ENCODE measurements around the gene TOMM6.

Gene TOMM6

DNA sequence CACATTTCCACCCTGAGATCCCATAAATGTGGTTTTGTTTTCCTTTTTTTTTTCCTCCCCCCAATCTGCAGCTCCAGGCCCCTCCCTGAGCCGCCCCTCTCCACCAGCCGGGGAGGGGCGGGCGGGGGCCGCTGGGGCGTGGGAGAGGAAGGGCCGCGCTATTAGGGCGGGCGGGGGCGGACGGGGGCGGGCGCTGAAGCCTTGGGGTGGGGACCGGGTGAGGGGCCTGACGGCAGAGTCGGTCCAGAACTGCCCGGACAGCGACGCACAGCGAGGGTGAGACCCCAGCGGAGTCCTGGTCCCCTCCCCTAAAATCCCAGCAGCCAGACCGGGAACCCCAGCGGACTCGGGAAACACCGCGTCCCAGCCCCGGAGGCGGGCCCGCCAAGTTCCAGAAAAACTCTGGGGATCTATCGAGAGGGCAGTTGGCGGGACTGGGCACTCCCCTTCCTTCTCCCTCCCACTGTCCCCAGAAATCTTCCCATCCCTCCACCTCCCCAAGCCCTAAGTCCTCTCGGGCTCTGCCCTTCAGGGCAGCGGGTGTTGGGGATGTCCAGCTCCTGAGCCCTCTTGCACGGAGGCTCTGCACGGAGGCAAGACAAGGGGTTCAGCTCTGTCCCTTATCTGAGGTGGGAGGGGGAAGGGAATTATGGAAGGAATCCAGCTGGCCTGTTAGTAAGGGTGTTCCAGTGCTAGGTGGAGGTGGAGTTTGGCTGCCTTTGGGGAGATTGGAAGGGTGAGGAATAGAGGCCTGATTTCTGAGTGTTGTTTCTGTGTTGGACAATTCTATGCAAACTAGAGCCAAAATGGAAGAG, 6.7 kb upstream of the TOMM6 start, which contains the start of gene PRICKLE4:
Gene PRICKLE4 (plus strand): TSS at position 232 of the 815 bp plus-strand sequence. CDS start 2,692 bp downstream, outside the sequence.
- no peak within 1 kb of the TSS for H3K27ac ChIP-seq (ENCODE audit: low read length)
- peak within 1 kb of the TSS; percentile 46 for H3K9ac ChIP-seq (ENCODE audit: low read length)
- peaks cover 2% of the 10 kb centered on the region for H3K4me1 ChIP-seq (ENCODE audit: control insufficient read depth, low read depth, low read length)
- H3K4me3 ChIP-seq (ENCODE audit: low read length), result peak within 1 kb of the TSS; percentile 61
- no peaks in the 10 kb centered on the region for H3K36me3 ChIP-seq (ENCODE audit: control insufficient read depth, low read depth, low read length)
- peaks cover 44% of the 10 kb centered on the region for H3K27me3 ChIP-seq (ENCODE audit: control insufficient read depth, insufficient read depth, low read length)
- no peaks in the 10 kb centered on the region for H3K9me3 ChIP-seq (ENCODE audit: control insufficient read depth, low read depth, low read length)

DNA sequence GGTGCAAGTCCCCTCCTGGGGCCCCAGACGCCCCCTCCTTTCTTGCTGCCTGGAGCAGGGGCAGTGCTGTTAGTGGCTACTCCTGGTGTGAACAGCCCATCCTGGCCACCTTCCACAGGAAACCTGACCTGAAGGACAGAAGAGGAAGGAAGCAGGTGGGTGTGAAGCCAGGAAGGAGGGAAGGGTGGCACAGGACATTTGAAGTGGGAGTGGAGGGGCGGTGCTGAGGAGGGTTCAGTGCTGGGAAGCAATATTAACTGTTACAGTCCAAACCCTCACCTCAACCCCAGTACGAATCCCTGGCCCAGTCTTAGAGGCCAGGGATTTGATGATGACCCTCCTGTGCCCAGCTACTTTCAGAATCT, 6.1 kb upstream of the TOMM6 start:
- Histone ChIP-seq H3K9ac (ENCODE audit: low read length) (no peak overlapping the region), H3K9me3 (ENCODE audit: control insufficient read depth, low read depth, low read length) (no peaks in the 10 kb centered on the region), H3K4me1 (ENCODE audit: control insufficient read depth, low read depth, low read length) (peaks cover 4% of the 10 kb centered on the region), H3K4me3 (ENCODE audit: low read length) (peak overlapping the region; percentile 61), H3K27ac (ENCODE audit: low read length) (no peak overlapping the region), H3K27me3 (ENCODE audit: control insufficient read depth, insufficient read depth, low read length) (peaks cover 47% of the 10 kb centered on the region), H3K36me3 (ENCODE audit: control insufficient read depth, low read depth, low read length) (no peaks in the 10 kb centered on the region)

DNA sequence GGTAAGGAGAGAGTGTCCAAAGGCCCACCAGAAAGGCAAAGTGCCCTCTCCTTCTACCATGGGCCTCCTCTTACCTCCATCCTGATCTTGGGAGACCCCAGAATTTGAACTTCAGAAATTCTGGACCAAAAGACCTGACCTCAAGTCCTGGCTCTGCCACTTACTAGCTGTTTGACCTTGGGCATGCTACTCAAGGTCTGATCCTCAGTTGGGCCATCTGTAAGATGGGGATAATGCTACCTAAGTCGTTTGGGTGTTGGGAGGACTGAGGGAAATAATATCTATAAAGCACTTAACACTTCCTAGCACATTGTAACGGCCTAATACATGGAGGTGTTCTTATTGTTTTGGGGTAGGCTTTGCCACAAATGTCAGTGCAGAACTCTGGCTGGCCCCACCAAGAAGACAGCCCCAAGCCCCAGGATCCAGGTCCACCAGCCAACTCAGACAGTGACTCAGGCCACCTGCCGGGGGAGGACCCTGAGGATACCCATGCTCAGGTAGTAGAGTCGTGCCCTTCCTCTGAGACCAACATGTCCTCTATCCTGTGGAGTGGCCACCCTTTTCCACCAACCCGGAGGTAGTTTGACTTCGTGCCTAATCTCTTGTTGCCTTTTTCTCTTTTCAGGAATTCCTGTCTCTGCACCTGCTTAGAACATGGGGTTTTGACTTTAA, 4.3 kb upstream of the TOMM6 start:
- H3K36me3 ChIP-seq (ENCODE audit: control insufficient read depth, low read depth, low read length), result no peaks in the 10 kb centered on the region
- no peak overlapping the region for H3K9ac ChIP-seq (ENCODE audit: low read length)
- no peak overlapping the region for H3K4me3 ChIP-seq (ENCODE audit: low read length)
- H3K9me3 ChIP-seq (ENCODE audit: control insufficient read depth, low read depth, low read length), result no peaks in the 10 kb centered on the region
- H3K27ac ChIP-seq (ENCODE audit: low read length), result no peak overlapping the region
- H3K27me3 ChIP-seq (ENCODE audit: control insufficient read depth, insufficient read depth, low read length), result peaks cover 47% of the 10 kb centered on the region
- H3K4me1 ChIP-seq (ENCODE audit: control insufficient read depth, low read depth, low read length), result peaks cover 4% of the 10 kb centered on the region

DNA sequence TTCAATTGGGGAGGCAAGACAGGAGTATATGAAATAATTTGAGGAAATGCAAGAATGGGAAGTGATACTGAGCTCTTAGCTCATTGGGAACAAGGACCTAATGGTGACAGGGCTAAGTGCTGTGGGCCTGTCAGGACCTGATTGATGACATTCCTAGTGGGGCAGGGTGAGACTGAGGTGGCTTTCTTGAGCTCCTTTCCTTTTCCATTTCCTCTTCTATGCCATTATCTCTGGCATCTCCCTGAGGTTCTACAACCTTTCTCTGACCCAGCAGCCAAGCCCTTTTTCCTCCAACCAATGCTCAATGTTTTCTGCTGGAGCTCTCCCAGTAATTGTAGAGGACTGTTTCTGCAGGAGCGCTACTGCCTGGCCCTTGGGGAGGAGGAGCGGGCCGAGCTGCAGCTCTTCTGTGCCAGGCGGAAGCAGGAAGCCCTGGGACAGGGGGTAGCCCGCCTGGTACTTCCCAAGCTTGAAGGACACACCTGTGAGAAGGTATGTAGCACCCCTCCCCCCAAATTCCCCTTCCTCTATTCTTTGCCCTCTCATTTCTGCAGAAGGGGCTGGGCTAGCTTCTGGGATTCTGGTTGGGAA, 2.8 kb upstream of the TOMM6 start:
- peaks cover 4% of the 10 kb centered on the region for H3K4me1 ChIP-seq (ENCODE audit: control insufficient read depth, low read depth, low read length)
- H3K4me3 ChIP-seq (ENCODE audit: low read length), result no peak overlapping the region
- H3K36me3 ChIP-seq (ENCODE audit: control insufficient read depth, low read depth, low read length), result peaks cover 8% of the 10 kb centered on the region
- peaks cover 47% of the 10 kb centered on the region for H3K27me3 ChIP-seq (ENCODE audit: control insufficient read depth, insufficient read depth, low read length)
- H3K9ac ChIP-seq (ENCODE audit: low read length), result no peak overlapping the region
- H3K9me3 ChIP-seq (ENCODE audit: control insufficient read depth, low read depth, low read length), result no peaks in the 10 kb centered on the region
- H3K27ac ChIP-seq (ENCODE audit: low read length), result no peak overlapping the region

DNA sequence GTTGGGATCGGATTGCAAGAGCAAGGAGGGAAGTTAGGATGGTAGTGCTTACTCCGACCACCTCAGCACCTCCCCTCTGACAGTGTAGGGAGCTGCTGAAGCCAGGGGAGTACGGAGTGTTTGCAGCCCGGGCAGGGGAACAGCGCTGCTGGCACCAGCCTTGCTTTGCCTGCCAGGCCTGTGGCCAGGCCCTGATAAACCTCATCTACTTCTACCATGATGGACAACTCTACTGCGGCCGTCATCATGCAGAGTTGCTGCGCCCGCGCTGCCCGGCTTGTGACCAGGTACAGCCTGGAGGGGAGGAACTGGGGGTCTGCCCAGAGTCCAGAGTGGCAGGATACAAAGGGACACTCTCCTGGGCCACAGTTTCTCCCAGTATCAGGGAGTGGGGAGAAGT, 2.2 kb upstream of the TOMM6 start:
- Histone ChIP-seq H3K36me3 (ENCODE audit: control insufficient read depth, low read depth, low read length) (peaks cover 14% of the 10 kb centered on the region), H3K4me3 (ENCODE audit: low read length) (no peak overlapping the region), H3K27ac (ENCODE audit: low read length) (no peak overlapping the region), H3K9ac (ENCODE audit: low read length) (no peak overlapping the region), H3K4me1 (ENCODE audit: control insufficient read depth, low read depth, low read length) (peaks cover 4% of the 10 kb centered on the region), H3K9me3 (ENCODE audit: control insufficient read depth, low read depth, low read length) (no peaks in the 10 kb centered on the region), H3K27me3 (ENCODE audit: control insufficient read depth, insufficient read depth, low read length) (peaks cover 47% of the 10 kb centered on the region)

DNA sequence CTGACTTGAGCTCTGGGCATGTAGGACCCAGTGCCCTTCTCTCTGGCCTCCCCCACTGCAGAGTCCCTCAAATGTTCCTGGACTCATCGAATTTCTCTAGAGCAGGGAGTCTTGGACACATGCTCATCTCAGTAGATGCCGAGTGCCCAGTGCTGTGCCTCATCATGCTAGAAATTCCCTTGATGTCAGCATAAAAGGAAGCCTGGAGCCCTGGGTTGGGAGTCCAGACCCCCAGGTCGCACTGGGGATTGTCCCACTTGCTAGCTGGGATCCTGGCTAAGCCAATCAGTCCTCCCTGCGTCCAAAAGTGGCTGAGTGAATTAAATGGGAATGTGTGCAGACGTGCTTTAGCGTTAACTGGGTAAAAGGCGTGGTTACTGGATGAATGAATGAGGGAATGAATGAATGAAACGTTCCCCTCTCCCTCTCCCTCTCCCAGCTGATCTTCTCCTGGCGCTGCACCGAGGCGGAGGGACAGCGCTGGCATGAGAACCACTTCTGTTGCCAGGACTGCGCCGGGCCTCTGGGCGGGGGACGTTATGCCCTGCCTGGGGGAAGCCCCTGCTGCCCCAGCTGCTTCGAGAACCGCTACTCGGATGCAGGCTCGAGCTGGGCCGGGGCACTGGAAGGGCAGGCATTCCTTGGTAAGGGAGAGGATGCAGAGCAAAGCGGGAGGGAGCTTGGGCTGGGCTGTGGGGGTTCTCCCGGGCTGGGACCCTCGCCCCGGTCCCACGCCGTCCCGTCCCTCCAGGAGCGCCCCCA, 1.6 kb upstream of the TOMM6 start:
- Histone ChIP-seq H3K4me3 (ENCODE audit: low read length) (peak overlapping the region; percentile 99), H3K4me1 (ENCODE audit: control insufficient read depth, low read depth, low read length) (peaks cover 4% of the 10 kb centered on the region), H3K36me3 (ENCODE audit: control insufficient read depth, low read depth, low read length) (peaks cover 20% of the 10 kb centered on the region), H3K27ac (ENCODE audit: low read length) (no peak overlapping the region), H3K9me3 (ENCODE audit: control insufficient read depth, low read depth, low read length) (no peaks in the 10 kb centered on the region), H3K9ac (ENCODE audit: low read length) (no peak overlapping the region), H3K27me3 (ENCODE audit: control insufficient read depth, insufficient read depth, low read length) (peaks cover 46% of the 10 kb centered on the region)

DNA sequence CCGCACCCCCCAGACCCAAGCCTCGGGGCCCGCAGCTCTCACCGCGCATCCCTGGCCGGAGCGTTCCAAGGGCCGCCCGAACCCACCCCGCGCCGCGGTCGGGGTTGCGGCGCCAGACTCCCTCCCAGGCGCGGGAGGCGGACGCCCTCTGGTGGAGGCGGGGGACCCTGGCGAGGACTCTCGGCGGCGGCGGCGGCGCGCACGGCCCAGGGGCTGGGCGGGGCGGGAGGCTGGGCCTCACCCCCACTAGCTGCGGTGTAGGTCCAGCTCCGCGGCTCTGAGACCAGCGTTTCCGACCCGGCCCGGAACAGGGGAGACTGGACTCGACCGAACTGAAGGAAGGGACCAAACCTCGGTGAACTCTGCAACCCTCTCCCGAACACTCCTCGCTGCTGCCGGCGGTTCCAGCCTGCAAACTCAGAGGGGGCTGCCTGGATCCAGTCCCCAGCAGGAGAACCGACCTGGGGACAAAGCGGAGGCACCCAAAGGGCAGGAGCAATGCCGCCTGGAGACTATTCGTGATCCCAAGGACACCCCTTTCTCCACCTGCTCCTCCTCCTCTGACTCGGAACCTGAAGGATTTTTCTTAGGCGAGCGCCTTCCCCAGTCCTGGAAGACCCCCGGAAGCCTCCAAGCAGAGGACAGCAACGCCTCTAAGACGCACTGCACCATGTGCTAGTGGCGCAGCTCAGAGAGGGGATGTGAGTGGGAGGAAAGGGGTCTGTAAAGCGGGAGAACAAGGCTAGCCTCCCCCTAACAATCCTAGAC, 859 bp upstream of the TOMM6 start:
- no peak overlapping the region for H3K27ac ChIP-seq (ENCODE audit: low read length)

DNA sequence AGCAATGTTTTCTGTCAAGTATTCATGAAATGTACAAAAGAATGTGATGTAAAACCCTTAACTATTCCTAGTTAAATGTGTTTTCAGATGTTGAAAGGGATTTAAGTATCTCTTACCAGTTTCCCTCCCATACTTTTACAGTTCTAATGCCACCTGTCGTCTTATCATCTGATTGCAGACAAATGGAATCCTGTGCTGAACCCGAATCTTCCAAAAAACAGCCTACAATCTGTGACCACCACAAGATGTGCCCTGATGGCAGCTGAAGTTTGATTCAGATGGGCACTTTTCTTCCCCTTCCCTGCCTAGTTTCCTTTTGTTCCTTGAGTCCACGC, 1.9 kb downstream of the TOMM6 start:
- Histone ChIP-seq H3K27ac (ENCODE audit: low read length) (no peak overlapping the region), H3K36me3 (ENCODE audit: control insufficient read depth, low read depth, low read length) (peaks cover 33% of the 10 kb centered on the region), H3K4me3 (ENCODE audit: low read length) (no peak overlapping the region), H3K27me3 (ENCODE audit: control insufficient read depth, insufficient read depth, low read length) (peaks cover 17% of the 10 kb centered on the region), H3K9ac (ENCODE audit: low read length) (no peak overlapping the region), H3K4me1 (ENCODE audit: control insufficient read depth, low read depth, low read length) (peaks cover 4% of the 10 kb centered on the region), H3K9me3 (ENCODE audit: control insufficient read depth, low read depth, low read length) (no peaks in the 10 kb centered on the region)

More for the DNA sequence above, 859 bp upstream of the TOMM6 start:
- Histone ChIP-seq H3K27me3 (ENCODE audit: control insufficient read depth, insufficient read depth, low read length) (peaks cover 38% of the 10 kb centered on the region), H3K9ac (ENCODE audit: low read length) (peak overlapping the region; percentile 96), H3K4me3 (ENCODE audit: low read length) (peak overlapping the region; percentile 99), H3K4me1 (ENCODE audit: control insufficient read depth, low read depth, low read length) (peaks cover 4% of the 10 kb centered on the region), H3K9me3 (ENCODE audit: control insufficient read depth, low read depth, low read length) (no peaks in the 10 kb centered on the region), H3K36me3 (ENCODE audit: control insufficient read depth, low read depth, low read length) (peaks cover 27% of the 10 kb centered on the region)

DNA sequence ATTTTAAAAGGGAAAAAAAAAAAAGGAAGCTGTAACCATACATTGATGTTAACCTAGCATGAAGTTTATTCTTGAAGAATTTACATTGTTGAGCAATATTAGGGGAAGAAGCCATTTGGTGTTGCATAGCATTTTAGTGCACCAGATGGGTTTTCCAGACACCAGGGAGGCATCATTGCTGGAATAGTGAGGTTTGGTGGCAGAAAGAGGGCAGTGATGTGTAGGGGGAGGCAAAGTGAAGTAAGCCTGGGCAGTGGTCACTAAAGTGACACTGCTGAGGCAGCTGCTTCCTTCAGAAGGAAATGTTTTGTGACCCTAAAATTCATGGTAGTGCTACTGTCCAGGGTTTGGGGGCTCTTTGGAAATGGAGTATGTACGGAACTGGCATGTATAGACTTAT, 2.6 kb downstream of the TOMM6 start:
- peaks cover 10% of the 10 kb centered on the region for H3K27me3 ChIP-seq (ENCODE audit: control insufficient read depth, insufficient read depth, low read length)
- no peak overlapping the region for H3K27ac ChIP-seq (ENCODE audit: low read length)
- no peaks in the 10 kb centered on the region for H3K9me3 ChIP-seq (ENCODE audit: control insufficient read depth, low read depth, low read length)
- H3K4me3 ChIP-seq (ENCODE audit: low read length), result no peak overlapping the region
- H3K9ac ChIP-seq (ENCODE audit: low read length), result no peak overlapping the region
- peaks cover 35% of the 10 kb centered on the region for H3K36me3 ChIP-seq (ENCODE audit: control insufficient read depth, low read depth, low read length)
- H3K4me1 ChIP-seq (ENCODE audit: control insufficient read depth, low read depth, low read length), result peaks cover 4% of the 10 kb centered on the region

DNA sequence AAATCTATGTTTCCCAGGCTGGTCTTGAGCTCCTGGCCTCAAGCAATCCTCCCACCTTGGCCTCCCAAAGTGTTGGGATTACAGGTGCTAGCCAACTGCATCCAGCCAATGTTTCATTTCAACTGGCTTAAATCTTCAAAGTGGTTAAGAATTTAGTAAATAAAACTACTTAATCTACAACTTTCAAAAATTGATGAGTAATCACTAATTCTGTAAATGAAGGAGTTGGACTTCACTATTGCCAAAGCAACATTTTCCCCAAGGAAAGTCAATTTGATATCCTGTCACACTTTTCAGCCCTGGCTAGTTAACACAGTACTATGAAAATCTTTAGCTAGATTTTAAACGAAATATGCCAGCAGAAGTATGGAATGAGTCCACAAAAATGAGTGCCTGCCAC, 3.8 kb downstream of the TOMM6 start:
- Histone ChIP-seq H3K4me1 (ENCODE audit: control insufficient read depth, low read depth, low read length) (no peaks in the 10 kb centered on the region), H3K27ac (ENCODE audit: low read length) (no peak overlapping the region), H3K4me3 (ENCODE audit: low read length) (no peak overlapping the region), H3K27me3 (ENCODE audit: control insufficient read depth, insufficient read depth, low read length) (no peaks in the 10 kb centered on the region), H3K9ac (ENCODE audit: low read length) (no peak overlapping the region), H3K9me3 (ENCODE audit: control insufficient read depth, low read depth, low read length) (no peaks in the 10 kb centered on the region), H3K36me3 (ENCODE audit: control insufficient read depth, low read depth, low read length) (peaks cover 39% of the 10 kb centered on the region)

DNA sequence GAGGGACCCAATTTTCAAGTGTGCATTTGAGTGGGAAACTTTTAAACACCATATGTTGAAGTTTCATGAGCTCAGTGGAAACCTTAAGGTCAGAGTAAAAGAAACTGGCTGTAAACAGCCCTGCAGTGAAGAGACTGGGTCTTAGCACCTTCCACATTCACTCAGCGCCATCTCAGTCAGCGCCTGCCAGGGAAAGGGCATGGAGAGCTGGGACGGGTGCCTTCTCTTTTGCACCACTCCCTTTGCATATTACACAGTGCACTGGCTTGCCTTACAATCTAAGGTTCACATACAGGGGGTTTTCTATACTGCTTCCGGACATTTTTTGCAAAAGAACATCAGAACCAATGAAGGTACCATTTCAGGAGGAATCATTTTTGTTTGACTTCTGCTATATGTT, 4.5 kb downstream of the TOMM6 start:
- H3K4me1 ChIP-seq (ENCODE audit: control insufficient read depth, low read depth, low read length), result no peaks in the 10 kb centered on the region
- peaks cover 39% of the 10 kb centered on the region for H3K36me3 ChIP-seq (ENCODE audit: control insufficient read depth, low read depth, low read length)
- H3K9me3 ChIP-seq (ENCODE audit: control insufficient read depth, low read depth, low read length), result no peaks in the 10 kb centered on the region
- no peaks in the 10 kb centered on the region for H3K27me3 ChIP-seq (ENCODE audit: control insufficient read depth, insufficient read depth, low read length)
- no peak overlapping the region for H3K9ac ChIP-seq (ENCODE audit: low read length)
- H3K27ac ChIP-seq (ENCODE audit: low read length), result no peak overlapping the region
- H3K4me3 ChIP-seq (ENCODE audit: low read length), result no peak overlapping the region
